ENCODE measurements around the gene NUTM1. TPM values are rescaled to one million over a fixed set of nuclear protein-coding genes. Genes with fewer than 3 reads are reported as not detected.

The NUTM1 gene
- total RNA-seq, 2 experiments from 2014 or later, result 0.05 TPM; not detected in 1

Small RNAs within 50 kb of the gene (microRNA-seq; reads per million reads assigned to microRNA genes)
- not detected for gene MIR1233-1 (ENCODE audit: borderline microRNAs expressed, borderline replicate concordance)

Other genes with a start within 250 kb of the NUTM1 start
- gene EMC7, start 241.5 kb upstream of the NUTM1 start, total RNA-seq, result 10 to 100 TPM; 51.8 to 56.2 TPM
- gene PGBD4, start 241.2 kb upstream of the NUTM1 start, total RNA-seq, result 1 to 10 TPM; 2.0 TPM
- 10 to 100 TPM; 46.4 to 51.6 TPM for gene KATNBL1, start 133.2 kb upstream of the NUTM1 start, total RNA-seq
- gene EMC4, start 118.3 kb upstream of the NUTM1 start, total RNA-seq, result 100 to 1,000 TPM; 100 to 102 TPM
- 10 to 100 TPM; 24.6 to 28.7 TPM for gene SLC12A6, start 5.5 kb upstream of the NUTM1 start, total RNA-seq
- gene NOP10, start 179 bp upstream of the NUTM1 start, total RNA-seq, result 100 to 1,000 TPM; 220 to 227 TPM
- gene LPCAT4, start 23.9 kb downstream of the NUTM1 start, total RNA-seq, result 10 to 100 TPM; 63.5 to 66.8 TPM
- 10 to 100 TPM; 38.7 to 44.5 TPM for gene GOLGA8A, start 94.5 kb downstream of the NUTM1 start, total RNA-seq
- 10 to 100 TPM; 66.5 to 67.2 TPM for gene GOLGA8B, start 240.3 kb downstream of the NUTM1 start, total RNA-seq

All from activated naive CD4-positive, alpha-beta T cell treated with anti-CD3 and anti-CD28 coated beads for 36 hours (primary cell).